HG02588 (cell line): ENCODE results near the gene NT5DC4.

Experiments used
- ATAC-seq: cut with Tn5 transposase; IDR thresholded peaks from one replicate; pipeline ENCODE4 v1.9.1; 2021; ENCODE audit warnings: mild to moderate bottlenecking, moderate library complexity; ENCODE audit not compliant: unreplicated experiment

Gene NT5DC4

DNA sequence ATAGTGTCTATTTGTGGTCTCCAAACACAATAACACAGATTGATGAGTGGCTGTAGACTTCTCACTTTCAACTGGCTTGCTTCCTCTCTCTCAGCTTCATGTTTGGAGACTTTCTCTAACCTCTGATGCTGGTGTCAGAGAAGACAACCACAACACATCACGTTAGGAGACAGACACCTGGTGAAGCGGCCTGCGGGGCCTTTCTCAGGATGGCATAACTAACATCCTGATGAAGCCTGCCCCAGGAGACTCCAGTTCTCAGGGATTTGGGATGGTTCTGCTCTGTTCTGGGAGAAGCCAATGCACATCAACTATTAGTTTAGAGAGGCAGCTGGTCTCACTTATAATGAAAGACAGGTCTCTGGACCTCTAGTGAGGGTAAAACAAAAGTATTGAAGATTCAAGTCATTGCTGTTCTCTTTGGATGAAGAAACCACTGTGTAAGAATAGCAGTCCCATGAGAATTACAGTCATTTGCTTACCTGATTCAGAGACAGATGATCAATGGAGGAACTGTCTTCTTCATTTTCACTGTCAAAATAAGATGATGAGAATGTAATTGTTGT lies 61.5 kb downstream of the NT5DC4 start:
- peak; percentile 91 for ATAC-seq

DNA sequence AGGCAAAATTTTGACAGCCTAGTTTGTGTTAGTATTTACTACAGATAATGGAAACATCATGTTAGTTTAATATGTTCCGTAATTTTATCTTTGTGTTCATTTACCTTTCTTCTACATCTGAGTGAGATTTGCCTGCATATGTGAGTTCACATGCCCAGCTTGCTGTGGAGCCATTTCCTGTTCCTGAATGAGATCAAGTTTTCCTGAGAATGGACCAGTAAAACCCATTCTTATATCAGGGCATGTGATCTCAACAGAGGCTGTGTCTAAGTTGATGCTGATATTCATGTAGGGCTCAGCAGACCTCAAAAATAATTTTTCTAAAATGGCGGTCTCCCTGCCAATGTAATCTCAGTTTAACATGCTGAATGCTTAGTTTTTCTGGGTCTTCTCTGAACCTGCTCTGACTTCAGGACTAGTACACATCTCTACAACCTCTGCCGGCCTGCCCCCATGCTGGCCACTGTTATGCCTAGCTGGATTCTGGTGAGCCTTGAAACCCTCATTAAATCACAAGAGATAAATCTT lies 62.4 kb downstream of the NT5DC4 start:
- ATAC-seq: no peak

DNA sequence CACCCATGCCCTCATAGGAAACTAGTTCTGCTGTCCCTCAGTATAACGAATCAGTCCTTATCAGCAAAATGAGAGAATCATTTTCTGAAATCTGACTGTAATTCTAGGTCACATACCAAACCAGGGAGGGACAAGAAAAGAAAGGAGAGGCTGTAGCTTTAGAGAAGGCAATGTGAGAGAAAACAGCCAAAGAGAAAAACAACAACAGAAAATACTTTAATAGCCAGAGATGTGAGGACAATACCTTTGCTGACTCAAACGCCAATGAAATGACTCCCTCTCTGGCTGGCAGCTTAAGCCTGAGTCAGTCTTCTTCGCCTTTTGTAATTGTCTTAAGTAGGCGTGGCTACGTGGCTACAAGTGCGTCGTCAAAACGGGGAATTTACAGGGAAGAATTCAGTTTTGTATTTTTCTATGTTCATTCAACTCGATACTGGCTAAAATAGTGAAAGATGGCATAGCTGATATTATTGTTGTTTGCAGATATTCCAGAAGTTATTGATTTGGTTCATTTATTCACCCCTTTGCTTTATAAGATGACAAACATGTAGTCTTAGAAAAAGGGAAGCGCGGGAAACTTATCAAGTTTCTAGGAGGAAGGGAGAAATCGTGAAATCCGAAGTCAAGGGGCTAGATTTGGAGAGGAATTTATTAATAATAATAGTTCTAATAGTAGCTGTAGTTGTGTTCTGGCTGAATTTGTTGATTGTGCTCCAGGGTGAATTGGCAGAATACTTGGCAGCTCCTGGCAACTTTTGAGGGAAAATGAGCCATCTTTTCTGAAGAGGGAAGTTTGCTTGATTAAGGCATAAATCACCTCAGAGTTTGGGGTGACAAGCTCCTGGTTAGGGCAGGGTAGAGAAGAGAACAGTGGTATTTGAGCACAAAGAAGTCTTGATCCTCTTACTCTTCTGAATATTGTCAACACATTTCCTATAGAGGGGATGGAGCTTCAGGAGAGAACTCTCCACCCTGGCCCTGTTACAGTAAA lies 63.7 kb downstream of the NT5DC4 start, which contains the start of gene IL1A:
Gene IL1A (minus strand): TSS at position 295 of the 991 bp plus-strand sequence. CDS start 723 bp downstream, outside the sequence.
- no peak for ATAC-seq

DNA sequence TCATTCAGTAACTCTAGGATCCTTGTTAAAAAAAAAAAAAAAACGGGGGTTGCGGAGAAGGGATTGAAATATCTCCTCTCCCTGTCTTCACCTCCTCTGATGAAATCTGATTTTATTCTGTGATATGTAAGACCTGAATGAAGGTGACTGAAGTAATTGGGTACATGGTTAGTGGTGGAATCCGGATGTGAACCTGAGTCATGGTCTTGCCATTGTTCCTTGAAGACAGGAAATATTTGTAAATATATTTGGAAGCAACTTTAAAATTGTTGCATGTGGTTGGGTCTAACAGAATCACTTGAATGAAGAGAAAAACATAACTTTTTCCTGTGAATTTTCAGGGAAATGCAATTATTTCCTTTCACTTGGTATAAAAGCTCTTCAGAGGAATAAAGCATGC lies 66.5 kb downstream of the NT5DC4 start:
- ATAC-seq: no peak

DNA sequence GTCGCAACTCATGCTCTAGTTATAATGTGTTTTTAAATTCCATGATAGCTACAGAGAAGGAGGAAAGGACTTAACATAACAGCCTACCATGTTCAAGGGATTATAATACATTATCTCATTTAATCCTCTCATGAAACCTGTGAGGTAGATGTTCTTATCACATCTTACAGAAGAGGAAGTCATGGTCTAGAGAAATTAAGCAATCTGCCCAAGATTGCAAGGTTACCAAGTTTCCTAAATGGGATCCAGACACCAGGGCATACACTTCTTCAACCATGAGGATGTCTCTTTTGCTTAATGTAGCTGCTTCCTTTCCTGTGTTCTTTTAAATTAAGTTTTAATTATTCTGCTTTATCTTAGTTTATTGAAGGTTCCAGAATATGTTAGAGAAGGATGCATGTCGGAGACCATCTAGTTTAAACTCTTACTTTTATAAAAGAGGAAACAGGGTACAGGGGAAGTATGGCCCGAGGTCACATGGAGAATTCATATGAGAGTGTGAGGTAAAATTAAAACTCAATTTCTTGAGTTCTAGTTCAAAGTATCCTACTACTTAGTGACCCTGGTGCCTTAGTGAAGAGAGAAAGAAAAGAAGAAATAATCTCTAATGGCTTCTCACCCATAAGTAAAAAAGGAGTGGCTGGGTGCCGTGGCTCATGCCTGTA lies 67.0 kb downstream of the NT5DC4 start:
- ATAC-seq: no peak

DNA sequence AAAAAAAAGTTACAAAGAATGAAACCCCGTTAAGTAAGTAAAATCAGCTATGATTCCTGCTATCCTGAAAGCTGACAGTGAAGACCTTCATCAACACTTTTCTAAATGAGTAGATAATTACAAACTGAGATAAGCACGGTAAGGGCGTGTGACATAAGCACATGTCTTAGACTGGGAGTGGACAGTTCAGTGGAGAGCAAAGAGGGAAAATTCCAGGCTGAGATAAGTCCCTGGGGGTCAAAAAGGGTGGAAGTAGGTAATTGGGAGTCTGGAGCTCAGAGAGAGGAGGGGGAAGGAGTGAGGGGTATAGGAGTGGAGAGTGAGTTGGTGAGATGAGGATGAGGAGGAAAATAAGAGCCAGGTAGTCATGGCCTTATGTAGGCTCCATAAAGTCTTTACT lies 67.8 kb downstream of the NT5DC4 start:
- no peak for ATAC-seq
